ENCODE measurements around the gene LGR6.
"Not testable (repeated sequence)": the region's sequence is repeated elsewhere in the genome, so short reads cannot be mapped to it uniquely, and the experiment has no call there.

LGR6 gene

GRCh38 chr1:202349206-202349928 lies 155.8 kb downstream of the LGR6 start:
- no peak for DNase-seq

GRCh38 chr1:202351725-202352124 lies 158.1 kb downstream of the LGR6 start:
- DNase-seq: no peak

- DNase-seq: not testable (repeated sequence)
Measured at GRCh38 chr1:202352583-202353197, 159.1 kb downstream of the LGR6 start.

GRCh38 chr1:202355944-202356553 lies 162.4 kb downstream of the LGR6 start:
- DNase-seq: no peak

- DNase-seq: no peak
Measured at GRCh38 chr1:202357506-202357905, 163.9 kb downstream of the LGR6 start.

GRCh38 chr1:202361224-202361623 lies 167.6 kb downstream of the LGR6 start:
- no peak for DNase-seq

GRCh38 chr1:202361701-202362100 lies 168.1 kb downstream of the LGR6 start:
- no peak for DNase-seq

- DNase-seq: no peak
Measured at GRCh38 chr1:202362212-202362611, 168.6 kb downstream of the LGR6 start.

- DNase-seq: no peak
Measured at GRCh38 chr1:202365092-202365815, 171.7 kb downstream of the LGR6 start.

GRCh38 chr1:202367271-202367670 lies 173.7 kb downstream of the LGR6 start:
- DNase-seq: no peak
